Right lung (tissue), 5 donors: ENCODE measurements around the gene CLDN20. TPM values are rescaled to one million over a fixed set of nuclear protein-coding genes. Genes with fewer than 3 reads are reported as not detected.

Experiments used
- DNase-seq, 2 donors: peaks; one replicate each; pipeline ENCODE4 v3.0.0-alpha.2; 2013
- polyA plus RNA-seq, 5 donors: library from polyadenylated mRNA; unstranded; fragments of 120-200 nt; gene quantifications; one replicate each; pipeline versions ENCODE4 v1.2.1 to v1.2.3, GENCODE V29; 2013; ENCODE audit warnings: inconsistent platforms in 1 of 5, low replicate concordance in 1 of 5; ENCODE audit not compliant: insufficient read length in 5 of 5, insufficient read depth in 1 of 5

The CLDN20 gene
- polyA plus RNA-seq, 5 donors: 0.73 to 3.5 (median 2.3) TPM

- DNase-seq: no peak
Measured at GRCh38 chr6:155244434-155244833, 19.4 kb upstream of the CLDN20 start.

- DNase-seq: no peak
Measured at GRCh38 chr6:155245193-155245592, 18.6 kb upstream of the CLDN20 start.

GRCh38 chr6:155245831-155246230 lies 18.0 kb upstream of the CLDN20 start:
- peak; percentile 55 to 71 for DNase-seq

- no peak for DNase-seq
Measured at GRCh38 chr6:155246825-155247224, 17.0 kb upstream of the CLDN20 start.

GRCh38 chr6:155247618-155248007 lies 16.2 kb upstream of the CLDN20 start:
- no peak for DNase-seq

- DNase-seq: peak; percentile 62 to 67
Measured at GRCh38 chr6:155248008-155249001, 15.5 kb upstream of the CLDN20 start.

- no peak for DNase-seq
Measured at GRCh38 chr6:155250701-155251381, 13.0 kb upstream of the CLDN20 start.

- DNase-seq: no peak
Measured at GRCh38 chr6:155252581-155252980, 11.2 kb upstream of the CLDN20 start.

GRCh38 chr6:155253337-155253736 lies 10.5 kb upstream of the CLDN20 start:
- no peak for DNase-seq

- DNase-seq: no peak
Measured at GRCh38 chr6:155254139-155254538, 9.7 kb upstream of the CLDN20 start.

- no peak for DNase-seq
Measured at GRCh38 chr6:155256122-155256795, 7.6 kb upstream of the CLDN20 start.

- DNase-seq: no peak
Measured at GRCh38 chr6:155257796-155258195, 6.0 kb upstream of the CLDN20 start.

GRCh38 chr6:155259204-155259603 lies 4.6 kb upstream of the CLDN20 start:
- DNase-seq: no peak

- DNase-seq: no peak
Measured at GRCh38 chr6:155259897-155260296, 3.9 kb upstream of the CLDN20 start.

GRCh38 chr6:155260686-155261085 lies 3.1 kb upstream of the CLDN20 start:
- no peak for DNase-seq

- DNase-seq: no peak
Measured at GRCh38 chr6:155261111-155261900, 2.5 kb upstream of the CLDN20 start.

- no peak for DNase-seq
Measured at GRCh38 chr6:155262655-155263054, 1.2 kb upstream of the CLDN20 start.

- no peak for DNase-seq
Measured at GRCh38 chr6:155264693-155265320, 994 bp downstream of the CLDN20 start.

GRCh38 chr6:155265843-155266535 lies 2.2 kb downstream of the CLDN20 start:
- DNase-seq: no peak

GRCh38 chr6:155267411-155267810 lies 3.6 kb downstream of the CLDN20 start:
- DNase-seq: no peak
